GM23248 (cell line): Measurements from ENCODE around the gene TDRD12. TPM values are rescaled to one million over a fixed set of nuclear protein-coding genes. Genes with fewer than 3 reads are reported as not detected.
"Not testable (repeated sequence)": the region's sequence is repeated elsewhere in the genome, so short reads cannot be mapped to it uniquely, and the experiment has no call there.

Source experiments
- DNase-seq: peaks from one replicate; pipeline ENCODE4 v3.0.0-alpha.2; 2015
- H2AFZ ChIP-seq: fragments of 200-600 bp; sonication (generic); 2 replicates; pipeline ENCODE4 v1.6.1; 2016; ENCODE audit warnings: antibody characterized with exemption
- H3F3A ChIP-seq: fragments of 200-600 bp; sonication (generic); 2 replicates; pipeline ENCODE4 v1.6.1; 2016; ENCODE audit warnings: mild to moderate bottlenecking, antibody characterized with exemption, mixed run types; ENCODE audit not compliant: insufficient read depth
- H3K27ac ChIP-seq: fragments of 200-600 bp; sonication (generic); 2 replicates; pipeline ENCODE4 v1.5.1; 2016; ENCODE audit warnings: mild to moderate bottlenecking
- H3K27me3 ChIP-seq: fragments of 200-600 bp; sonication (generic); replicated peaks from 2 replicates; pipeline ENCODE4 v1.6.1; 2016; ENCODE audit warnings: mild to moderate bottlenecking; ENCODE audit not compliant: insufficient read depth
- H3K36me3 ChIP-seq: fragments of 200-600 bp; sonication (generic); 2 replicates; pipeline ENCODE4 v1.6.1; 2016; ENCODE audit warnings: low read depth, mild to moderate bottlenecking
- H3K4me1 ChIP-seq: fragments of 200-600 bp; sonication (generic); 2 replicates; pipeline ENCODE4 v1.6.1; 2016; ENCODE audit warnings: mild to moderate bottlenecking; ENCODE audit not compliant: insufficient read depth
- H3K4me2 ChIP-seq: fragments of 200-600 bp; sonication (generic); one replicate; pipeline ENCODE4 v1.6.1; 2016; ENCODE audit warnings: mild to moderate bottlenecking; ENCODE audit not compliant: unreplicated experiment
- H3K4me3 ChIP-seq: fragments of 200-600 bp; sonication (generic); 2 replicates; pipeline ENCODE4 v1.5.1; 2016; ENCODE audit warnings: mild to moderate bottlenecking
- H3K79me2 ChIP-seq: fragments of 200-600 bp; sonication (generic); 2 replicates; pipeline ENCODE4 v1.6.1; 2016; ENCODE audit warnings: mild to moderate bottlenecking; ENCODE audit not compliant: insufficient read depth
- H3K9ac ChIP-seq: fragments of 200-600 bp; sonication (generic); 2 replicates; pipeline ENCODE4 v1.6.1; 2016; ENCODE audit warnings: mild to moderate bottlenecking
- H3K9me2 ChIP-seq: fragments of 200-600 bp; sonication (generic); 2 replicates; pipeline ENCODE4 v1.6.1; 2016; ENCODE audit warnings: mixed run types, mild to moderate bottlenecking, moderate library complexity; ENCODE audit not compliant: insufficient read depth
- H3K9me3 ChIP-seq: fragments of 200-600 bp; sonication (generic); one replicate; pipeline ENCODE4 v1.6.1; 2017; ENCODE audit warnings: low read depth
- H4K20me1 ChIP-seq: fragments of 200-600 bp; sonication (generic); 2 replicates; pipeline ENCODE4 v1.6.0; 2016; ENCODE audit not compliant: insufficient read depth
- EZH2 ChIP-seq: fragments of 200-600 bp; sonication (generic); IDR thresholded peaks from 2 replicates; pipeline ENCODE4 v1.6.1; 2018; ENCODE audit warnings: antibody characterized with exemption, mild to moderate bottlenecking; ENCODE audit not compliant: insufficient read depth, poor library complexity, severe bottlenecking
- EZH2phosphoT487 ChIP-seq: fragments of 200-600 bp; sonication (generic); IDR thresholded peaks from 2 replicates; pipeline ENCODE4 v1.6.1; 2018; ENCODE audit warnings: antibody characterized with exemption, moderate library complexity, mild to moderate bottlenecking, low read depth; ENCODE audit not compliant: insufficient read depth
- WGBS, 2 experiments: methylation state at CpG; one replicate each; pipeline ENCODE4 v1.1.6; 2015 to 2017; ENCODE audit warnings: low lambda C conversion rate in 2 of 2, low coverage in 1 of 2; ENCODE audit errors: missing lambda C conversion rate in 2 of 2; 5-methylcytosine and 5-hydroxymethylcytosine counted together
- in situ Hi-C: fragments of 300-500 bp; cut with MboI; formaldehyde crosslinking; loops from 2 replicates; pipeline ENCODE4 v1.15.0; 2020
- polyA plus RNA-seq: library from polyadenylated mRNA; unstranded; fragments of >200 nt; fragmentation: Nextera tagmentation; extraction: Ambion mirVana; gene quantifications from 2 replicates; pipeline ENCODE4 v1.2.1, GENCODE V29; 2016
- total RNA-seq: library from RNA; depleted of rRNA; stranded (reverse); fragments of >200 nt; shearing (Covaris generic); gene quantifications from 2 replicates; pipeline ENCODE4 v1.2.3, GENCODE V29; 2014

Gene TDRD12
- total and polyA plus RNA-seq, 2 experiments from 2014 or later, result 0.09 to 0.22 TPM

DNA sequence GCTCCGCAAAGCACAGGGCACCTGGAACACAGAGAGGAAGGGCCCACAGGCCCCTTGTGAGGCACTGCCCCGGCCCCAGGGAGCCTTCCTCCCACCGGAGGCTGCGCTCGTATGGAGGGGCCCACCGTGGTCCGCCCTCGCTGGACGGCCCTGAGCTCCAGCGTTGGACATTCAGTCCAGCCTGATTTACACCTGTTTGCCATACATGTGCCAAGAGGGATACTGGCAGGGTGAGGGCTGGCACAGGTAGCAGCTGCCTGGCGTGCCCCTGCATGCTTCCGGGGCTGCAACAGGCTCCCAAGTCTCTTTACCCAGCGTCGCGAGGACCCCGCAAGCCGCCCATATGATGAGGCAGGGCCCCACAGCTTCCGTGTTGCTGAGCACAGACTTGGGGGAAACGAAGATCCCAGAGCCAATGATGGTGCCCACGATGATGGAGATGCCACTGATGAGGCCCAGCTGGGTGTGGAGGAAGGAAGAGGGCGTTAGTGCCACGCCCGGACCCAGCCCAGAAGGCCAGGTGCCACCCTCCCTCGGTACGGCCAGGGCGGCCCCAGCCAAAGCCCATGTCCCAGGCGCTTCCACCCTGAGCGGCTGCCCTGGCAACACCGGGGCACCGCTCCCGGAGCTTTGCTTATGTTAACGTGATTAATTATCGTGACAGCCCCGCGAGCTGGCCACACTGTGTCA lies 144.9 kb downstream of the TDRD12 start:
- H3K9ac ChIP-seq, result no peak overlapping the region
- H3F3A ChIP-seq, result no peaks in the 10 kb centered on the region
- no peak for TF ChIP-seq EZH2
- no peak for TF ChIP-seq EZH2phosphoT487
- H3K9me3 ChIP-seq, result no peaks in the 10 kb centered on the region
- no peaks in the 10 kb centered on the region for H3K9me2 ChIP-seq
- H3K4me1 ChIP-seq, result no peaks in the 10 kb centered on the region
- H3K36me3 ChIP-seq, result no peaks in the 10 kb centered on the region
- in situ Hi-C loops, result no loop called here
- no peak overlapping the region for H3K4me2 ChIP-seq
- no peak overlapping the region for H2AFZ ChIP-seq
- H3K27me3 ChIP-seq, result no peaks in the 10 kb centered on the region
- no peaks in the 10 kb centered on the region for H3K79me2 ChIP-seq
- H3K4me3 ChIP-seq, result no peak overlapping the region
- 76 to 81% methylated on average over 34 to 35 of the region's 35 CpGs for WGBS, 2 experiments
- H4K20me1 ChIP-seq, result no peaks in the 10 kb centered on the region
- DNase-seq, result no peak
- no peak overlapping the region for H3K27ac ChIP-seq

- H4K20me1 ChIP-seq, result no peaks in the 10 kb centered on the region
- H3K4me2 ChIP-seq, result no peak overlapping the region
- H3F3A ChIP-seq, result no peaks in the 10 kb centered on the region
- no peaks in the 10 kb centered on the region for H3K27me3 ChIP-seq
- no peaks in the 10 kb centered on the region for H3K9me3 ChIP-seq
- TF ChIP-seq EZH2phosphoT487 (no peak), EZH2 (no peak)
- 20 to 23% methylated on average over 6 of the region's 6 CpGs for WGBS, 2 experiments
- no peak overlapping the region for H3K4me3 ChIP-seq
- no peaks in the 10 kb centered on the region for H3K4me1 ChIP-seq
- H3K9ac ChIP-seq, result no peak overlapping the region
- in situ Hi-C loops, result no loop called here
- no peaks in the 10 kb centered on the region for H3K79me2 ChIP-seq
- H2AFZ ChIP-seq, result no peak overlapping the region
- no peaks in the 10 kb centered on the region for H3K36me3 ChIP-seq
- H3K27ac ChIP-seq, result no peak overlapping the region
- DNase-seq, result no peak
- no peaks in the 10 kb centered on the region for H3K9me2 ChIP-seq
Observed at GRCh38 chr19:32865326-32865725, 145.8 kb downstream of the TDRD12 start.

GRCh38 chr19:32866061-32866460 lies 146.5 kb downstream of the TDRD12 start:
- no peak overlapping the region for H2AFZ ChIP-seq
- H3K9me3 ChIP-seq, result no peaks in the 10 kb centered on the region
- no peaks in the 10 kb centered on the region for H3K27me3 ChIP-seq
- no peak overlapping the region for H3K9ac ChIP-seq
- in situ Hi-C loops, result no loop called here
- no peaks in the 10 kb centered on the region for H3K79me2 ChIP-seq
- no peak overlapping the region for H3K4me2 ChIP-seq
- DNase-seq, result no peak
- no peaks in the 10 kb centered on the region for H4K20me1 ChIP-seq
- no peaks in the 10 kb centered on the region for H3K9me2 ChIP-seq
- H3F3A ChIP-seq, result no peaks in the 10 kb centered on the region
- H3K4me1 ChIP-seq, result no peaks in the 10 kb centered on the region
- TF ChIP-seq EZH2phosphoT487 (no peak), EZH2 (no peak)
- 39 to 50% methylated on average over 7 of the region's 7 CpGs for WGBS, 2 experiments
- H3K36me3 ChIP-seq, result no peaks in the 10 kb centered on the region
- H3K4me3 ChIP-seq, result no peak overlapping the region
- no peak overlapping the region for H3K27ac ChIP-seq

- no peaks in the 10 kb centered on the region for H3K4me1 ChIP-seq
- TF ChIP-seq EZH2 (no peak), EZH2phosphoT487 (no peak)
- no peak overlapping the region for H3K27ac ChIP-seq
- H3K4me2 ChIP-seq, result no peak overlapping the region
- no peaks in the 10 kb centered on the region for H3F3A ChIP-seq
- H3K79me2 ChIP-seq, result no peaks in the 10 kb centered on the region
- 55 to 56% methylated on average over 11 to 12 of the region's 12 CpGs for WGBS, 2 experiments
- H3K9ac ChIP-seq, result no peak overlapping the region
- no peak overlapping the region for H3K4me3 ChIP-seq
- H3K9me3 ChIP-seq, result no peaks in the 10 kb centered on the region
- DNase-seq, result no peak
- in situ Hi-C loops, result no loop called here
- H4K20me1 ChIP-seq, result no peaks in the 10 kb centered on the region
- H3K9me2 ChIP-seq, result no peaks in the 10 kb centered on the region
- H3K36me3 ChIP-seq, result no peaks in the 10 kb centered on the region
- H3K27me3 ChIP-seq, result no peaks in the 10 kb centered on the region
- H2AFZ ChIP-seq, result no peak overlapping the region
Observed at GRCh38 chr19:32866564-32867265, 147.1 kb downstream of the TDRD12 start.

DNA sequence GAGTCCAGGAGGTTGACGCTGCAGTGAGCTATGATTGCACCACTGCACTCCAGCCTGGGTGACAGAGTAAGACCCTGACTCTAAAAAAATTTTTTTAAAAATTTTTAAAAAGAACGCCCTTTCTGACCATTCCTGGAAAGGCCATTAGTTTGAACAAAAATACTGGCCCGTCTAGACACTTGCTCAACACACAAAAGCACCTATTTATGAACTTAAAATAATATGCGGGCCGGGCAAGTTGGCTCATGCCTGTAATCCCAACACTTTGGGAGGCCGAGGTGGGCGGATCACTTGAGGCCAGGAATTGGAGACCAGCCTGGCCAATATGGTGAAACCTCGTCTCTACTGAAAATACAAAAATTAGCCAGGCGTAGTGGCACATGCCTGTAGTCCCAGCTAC lies 147.9 kb downstream of the TDRD12 start:
- H4K20me1 ChIP-seq, H3K9ac ChIP-seq, H3K4me3 ChIP-seq, H3F3A ChIP-seq, DNase-seq, H3K27me3 ChIP-seq, H3K4me1 ChIP-seq, H3K9me3 ChIP-seq, H2AFZ ChIP-seq, H3K9me2 ChIP-seq, H3K4me2 ChIP-seq, H3K27ac ChIP-seq, H3K36me3 ChIP-seq, in situ Hi-C loops, H3K79me2 ChIP-seq: not testable (repeated sequence)
- WGBS, 2 experiments, result 62 to 63% methylated on average over 9 of the region's 9 CpGs
